HUES48 (cell line): ENCODE measurements around the gene TNKS1BP1.
"Not testable (repeated sequence)": the region's sequence is repeated elsewhere in the genome, so short reads cannot be mapped to it uniquely, and the experiment has no call there.

ENCODE experiments used
- H3K27ac ChIP-seq: one replicate; pipeline ENCODE4 v1.7.0; 2013; ENCODE audit warnings: low read depth, low read length, inconsistent platforms
- H3K27me3 ChIP-seq: 2 replicates; pipeline ENCODE4 v1.6.1; 2013; ENCODE audit warnings: mild to moderate bottlenecking, low read length; ENCODE audit not compliant: control insufficient read depth, insufficient read depth
- H3K36me3 ChIP-seq: 2 replicates; pipeline ENCODE4 v1.6.1; 2013; ENCODE audit warnings: low read length; ENCODE audit not compliant: control insufficient read depth, insufficient read depth
- H3K4me1 ChIP-seq: 2 replicates; pipeline ENCODE4 v1.6.1; 2013; ENCODE audit warnings: mild to moderate bottlenecking, low read length; ENCODE audit not compliant: control insufficient read depth, insufficient read depth
- H3K4me3 ChIP-seq: 2 replicates; pipeline ENCODE4 v1.5.1; 2013; ENCODE audit warnings: mild to moderate bottlenecking, low read depth, low read length
- H3K9ac ChIP-seq: 2 replicates; pipeline ENCODE4 v1.6.1; 2013; ENCODE audit warnings: mild to moderate bottlenecking, low read depth, low read length, moderate library complexity
- H3K9me3 ChIP-seq: 2 replicates; pipeline ENCODE4 v1.6.1; 2013; ENCODE audit warnings: low read length; ENCODE audit not compliant: control insufficient read depth, insufficient read depth

TNKS1BP1 gene

GRCh38 chr11:57361926-57362325 is 37.2 kb upstream of the TNKS1BP1 start:
- Histone ChIP-seq H3K9ac (no peak overlapping the region), H3K27ac (no peak overlapping the region), H3K4me3 (no peak overlapping the region), H3K9me3 (no peaks in the 10 kb centered on the region), H3K27me3 (no peaks in the 10 kb centered on the region), H3K4me1 (peaks cover 29% of the 10 kb centered on the region), H3K36me3 (no peaks in the 10 kb centered on the region)

- not testable (repeated sequence) for H3K9ac ChIP-seq, H3K9me3 ChIP-seq, H3K27me3 ChIP-seq, H3K4me3 ChIP-seq, H3K36me3 ChIP-seq, H3K27ac ChIP-seq
- peaks cover 29% of the 10 kb centered on the region for H3K4me1 ChIP-seq
Measured at GRCh38 chr11:57361420-57361819, 36.7 kb upstream of the TNKS1BP1 start.

- H3K9me3 ChIP-seq = no peaks in the 10 kb centered on the region
- H3K36me3 ChIP-seq = no peaks in the 10 kb centered on the region
- peaks cover 26% of the 10 kb centered on the region for H3K4me1 ChIP-seq
Measured at GRCh38 chr11:57360991-57361390, 36.2 kb upstream of the TNKS1BP1 start.

GRCh38 chr11:57359896-57360690 is 35.3 kb upstream of the TNKS1BP1 start:
- Histone ChIP-seq H3K9ac (no peak overlapping the region), H3K27ac (no peak overlapping the region), H3K36me3 (no peaks in the 10 kb centered on the region), H3K27me3 (no peaks in the 10 kb centered on the region), H3K4me3 (no peak overlapping the region), H3K9me3 (no peaks in the 10 kb centered on the region), H3K4me1 (peaks cover 17% of the 10 kb centered on the region)

More at GRCh38 chr11:57360991-57361390, 36.2 kb upstream of the TNKS1BP1 start:
- no peak overlapping the region for H3K9ac ChIP-seq
- H3K4me3 ChIP-seq = no peak overlapping the region
- H3K27ac ChIP-seq = no peak overlapping the region
- no peaks in the 10 kb centered on the region for H3K27me3 ChIP-seq

- Histone ChIP-seq H3K27me3 (no peaks in the 10 kb centered on the region), H3K9me3 (no peaks in the 10 kb centered on the region), H3K27ac (no peak overlapping the region), H3K36me3 (no peaks in the 10 kb centered on the region), H3K4me1 (peaks cover 10% of the 10 kb centered on the region), H3K4me3 (no peak overlapping the region), H3K9ac (no peak overlapping the region)
Measured at GRCh38 chr11:57359396-57359795, 34.6 kb upstream of the TNKS1BP1 start.

- no peaks in the 10 kb centered on the region for H3K9me3 ChIP-seq
- peaks cover 10% of the 10 kb centered on the region for H3K4me1 ChIP-seq
- no peak overlapping the region for H3K9ac ChIP-seq
- no peaks in the 10 kb centered on the region for H3K27me3 ChIP-seq
- no peak overlapping the region for H3K27ac ChIP-seq
- no peaks in the 10 kb centered on the region for H3K36me3 ChIP-seq
- H3K4me3 ChIP-seq = no peak overlapping the region
Measured at GRCh38 chr11:57358991-57359390, 34.2 kb upstream of the TNKS1BP1 start.

GRCh38 chr11:57358543-57358961 is 33.8 kb upstream of the TNKS1BP1 start:
- H3K4me1 ChIP-seq = peaks cover 10% of the 10 kb centered on the region
- no peak overlapping the region for H3K4me3 ChIP-seq
- no peaks in the 10 kb centered on the region for H3K36me3 ChIP-seq
- no peak overlapping the region for H3K27ac ChIP-seq
- H3K27me3 ChIP-seq = no peaks in the 10 kb centered on the region
- H3K9ac ChIP-seq = no peak overlapping the region
- H3K9me3 ChIP-seq = no peaks in the 10 kb centered on the region

GRCh38 chr11:57357856-57358255 is 33.1 kb upstream of the TNKS1BP1 start:
- H3K27me3 ChIP-seq = no peaks in the 10 kb centered on the region
- no peaks in the 10 kb centered on the region for H3K9me3 ChIP-seq
- no peak overlapping the region for H3K4me3 ChIP-seq
- no peaks in the 10 kb centered on the region for H3K36me3 ChIP-seq
- no peak overlapping the region for H3K9ac ChIP-seq
- H3K27ac ChIP-seq = no peak overlapping the region
- peaks cover 15% of the 10 kb centered on the region for H3K4me1 ChIP-seq

- no peaks in the 10 kb centered on the region for H3K9me3 ChIP-seq
- H3K36me3 ChIP-seq = no peaks in the 10 kb centered on the region
- no peaks in the 10 kb centered on the region for H3K27me3 ChIP-seq
- H3K4me1 ChIP-seq = peaks cover 15% of the 10 kb centered on the region
- H3K4me3 ChIP-seq = no peak overlapping the region
- no peak overlapping the region for H3K27ac ChIP-seq
- H3K9ac ChIP-seq = no peak overlapping the region
Measured at GRCh38 chr11:57357310-57357709, 32.6 kb upstream of the TNKS1BP1 start.

- H3K27me3 ChIP-seq = no peaks in the 10 kb centered on the region
- H3K27ac ChIP-seq = no peak overlapping the region
- no peak overlapping the region for H3K4me3 ChIP-seq
- H3K36me3 ChIP-seq = no peaks in the 10 kb centered on the region
- peaks cover 15% of the 10 kb centered on the region for H3K4me1 ChIP-seq
- H3K9ac ChIP-seq = no peak overlapping the region
- H3K9me3 ChIP-seq = no peaks in the 10 kb centered on the region
Measured at GRCh38 chr11:57356268-57356667, 31.5 kb upstream of the TNKS1BP1 start.

GRCh38 chr11:57354699-57355098 is 29.9 kb upstream of the TNKS1BP1 start:
- Histone ChIP-seq H3K9ac (no peak overlapping the region), H3K9me3 (no peaks in the 10 kb centered on the region), H3K36me3 (no peaks in the 10 kb centered on the region), H3K27ac (no peak overlapping the region), H3K4me3 (no peak overlapping the region), H3K27me3 (no peaks in the 10 kb centered on the region), H3K4me1 (peaks cover 10% of the 10 kb centered on the region; the same call in 1 of the 2 replicates)
